ENCODE data around the gene PRG3.
"Not testable (repeated sequence)": the region's sequence is repeated elsewhere in the genome, so short reads cannot be mapped to it uniquely, and the experiment has no call there.

Gene PRG3

GRCh38 chr11:57418131-57418530, 37.2 kb upstream of the PRG3 start:
- no peak for TF ChIP-seq ZNF274 (IDR thresholded peaks at IDR 0.05; ENCODE audit: low read depth, low read length)
- H3K4me3 ChIP-seq (ENCODE audit: low read length): no peak overlapping the region

- no peak overlapping the region for H3K4me3 ChIP-seq (ENCODE audit: low read length)
- no peak for TF ChIP-seq ZNF274 (IDR thresholded peaks at IDR 0.05; ENCODE audit: low read depth, low read length)
These were observed 36.1 kb upstream of the PRG3 start for GRCh38 chr11:57417056-57417455.

- no peak for TF ChIP-seq ZNF274 (IDR thresholded peaks at IDR 0.05; ENCODE audit: low read depth, low read length)
- H3K4me3 ChIP-seq (ENCODE audit: low read length): no peak overlapping the region
These were observed 35.5 kb upstream of the PRG3 start for GRCh38 chr11:57416436-57416835.

- H3K4me3 ChIP-seq (ENCODE audit: low read length): no peak overlapping the region
- TF ChIP-seq ZNF274 (IDR thresholded peaks at IDR 0.05; ENCODE audit: low read depth, low read length): no peak
These were observed 33.8 kb upstream of the PRG3 start for GRCh38 chr11:57414612-57415212.

GRCh38 chr11:57413681-57414080, 32.7 kb upstream of the PRG3 start:
- H3K4me3 ChIP-seq (ENCODE audit: low read length): no peak overlapping the region

GRCh38 chr11:57410287-57410686, 29.3 kb upstream of the PRG3 start:
- no peak for TF ChIP-seq ZNF274 (IDR thresholded peaks at IDR 0.05; ENCODE audit: low read depth, low read length)
- no peak overlapping the region for H3K4me3 ChIP-seq (ENCODE audit: low read length)

More at GRCh38 chr11:57413681-57414080, 32.7 kb upstream of the PRG3 start:
- no peak for TF ChIP-seq ZNF274 (IDR thresholded peaks at IDR 0.05; ENCODE audit: low read depth, low read length)

- no peak for TF ChIP-seq ZNF274 (IDR thresholded peaks at IDR 0.05; ENCODE audit: low read depth, low read length)
- no peak overlapping the region for H3K4me3 ChIP-seq (ENCODE audit: low read length)
These were observed 28.6 kb upstream of the PRG3 start for GRCh38 chr11:57409321-57410100.

GRCh38 chr11:57408771-57409170, 27.8 kb upstream of the PRG3 start:
- no peak overlapping the region for H3K4me3 ChIP-seq (ENCODE audit: low read length)
- no peak for TF ChIP-seq ZNF274 (IDR thresholded peaks at IDR 0.05; ENCODE audit: low read depth, low read length)

GRCh38 chr11:57407941-57408475, 27.1 kb upstream of the PRG3 start:
- no peak for TF ChIP-seq ZNF274 (IDR thresholded peaks at IDR 0.05; ENCODE audit: low read depth, low read length)
- H3K4me3 ChIP-seq (ENCODE audit: low read length): no peak overlapping the region

GRCh38 chr11:57407010-57407920, 26.3 kb upstream of the PRG3 start:
- TF ChIP-seq ZNF274 (IDR thresholded peaks at IDR 0.05; ENCODE audit: low read depth, low read length): no peak
- no peak overlapping the region for H3K4me3 ChIP-seq (ENCODE audit: low read length)

GRCh38 chr11:57406337-57406904, 25.5 kb upstream of the PRG3 start:
- no peak for TF ChIP-seq ZNF274 (IDR thresholded peaks at IDR 0.05; ENCODE audit: low read depth, low read length)
- no peak overlapping the region for H3K4me3 ChIP-seq (ENCODE audit: low read length)

GRCh38 chr11:57405271-57405860, 24.4 kb upstream of the PRG3 start:
- no peak for TF ChIP-seq ZNF274 (IDR thresholded peaks at IDR 0.05; ENCODE audit: low read depth, low read length)
- H3K4me3 ChIP-seq (ENCODE audit: low read length): no peak overlapping the region

- H3K4me3 ChIP-seq (ENCODE audit: low read length): no peak overlapping the region
- TF ChIP-seq ZNF274 (IDR thresholded peaks at IDR 0.05; ENCODE audit: low read depth, low read length): no peak
These were observed 22.8 kb upstream of the PRG3 start for GRCh38 chr11:57403802-57404147.

GRCh38 chr11:57403003-57403801, 22.3 kb upstream of the PRG3 start:
- H3K4me3 ChIP-seq (ENCODE audit: low read length): not testable (repeated sequence)
